IMR-90 (cell line): ENCODE data around the gene C17orf50. TPM values are rescaled to one million over a fixed set of nuclear protein-coding genes. Genes with fewer than 3 reads are reported as not detected.

Experiments used
- ATAC-seq: fragments of 200-7000 bp; cut with Tn5 transposase; 2 replicates; pipeline ENCODE4 v1.9.1; 2020; ENCODE audit warnings: low read depth, mild to moderate bottlenecking, moderate library complexity
- BruUV-seq: library from RNA; stranded (reverse); fragments of 400-500 nt; replicated peaks from 2 replicates; lab custom pipeline; 2021; lab: Mats Ljungman, UMichigan
- CTCF ChIA-PET: fragments of 300-600 bp; formaldehyde crosslinking; extraction: SDS; loops from one replicate; lab custom pipeline; 2021; ENCODE audit warnings: antibody characterized with exemption; lab: Yijun Ruan, JAX
- POLR2A ChIA-PET: fragments of 300-600 bp; sonication (Branson Sonifier 250); formaldehyde crosslinking; loops from one replicate; lab custom pipeline; 2022; ENCODE audit warnings: antibody characterized with exemption; ENCODE audit not compliant: unreplicated experiment; lab: Charles Lee
- DNase-seq: peaks from one replicate; pipeline ENCODE4 v3.0.0; 2013
- H2AFZ ChIP-seq: replicated peaks from 2 replicates; pipeline ENCODE3; 2013; ENCODE audit warnings: low read length, mild to moderate bottlenecking; ENCODE audit not compliant: poor library complexity
- H2AK5ac ChIP-seq: 2 replicates; pipeline ENCODE4 v1.6.1; 2013; ENCODE audit warnings: low read depth, low read length, inconsistent platforms
- H2AK9ac ChIP-seq: replicated peaks from 2 replicates; pipeline ENCODE3; 2013; ENCODE audit warnings: mild to moderate bottlenecking, low read depth, low read length, moderate library complexity; ENCODE audit not compliant: poor library complexity
- H2BK120ac ChIP-seq: 2 replicates; pipeline ENCODE4 v1.6.1; 2013; ENCODE audit warnings: low read depth, low read length, inconsistent platforms
- H2BK15ac ChIP-seq: 3 replicates; pipeline ENCODE4 v1.6.1; 2013; ENCODE audit warnings: low read depth, low read length, inconsistent platforms
- H2BK20ac ChIP-seq: 2 replicates; pipeline ENCODE4 v1.6.1; 2013; ENCODE audit warnings: low read depth, mild to moderate bottlenecking, inconsistent platforms, low read length, moderate library complexity
- H2BK5ac ChIP-seq: 2 replicates; pipeline ENCODE4 v1.6.1; 2013; ENCODE audit warnings: mild to moderate bottlenecking, low read depth, low read length, inconsistent platforms; ENCODE audit not compliant: poor library complexity, severe bottlenecking
- H3K14ac ChIP-seq: replicated peaks from 2 replicates; pipeline ENCODE4 v1.6.1; 2013; ENCODE audit warnings: low read depth, low read length, inconsistent platforms
- H3K18ac ChIP-seq: 2 replicates; pipeline ENCODE4 v1.6.1; 2013; ENCODE audit warnings: low read depth, low read length, control low read depth
- H3K23ac ChIP-seq: 2 replicates; pipeline ENCODE4 v1.6.1; 2013; ENCODE audit warnings: low read depth, low read length, inconsistent platforms
- H3K27ac ChIP-seq: 2 replicates; pipeline ENCODE4 v1.5.1; 2013; ENCODE audit warnings: mild to moderate bottlenecking, control low read depth, low read length; ENCODE audit not compliant: insufficient read depth
- H3K27me3 ChIP-seq: 2 replicates; pipeline ENCODE4 v1.6.1; 2013; ENCODE audit warnings: low read length; ENCODE audit not compliant: control insufficient read depth, insufficient read depth
- H3K36me3 ChIP-seq: 2 replicates; pipeline ENCODE4 v1.6.1; 2013; ENCODE audit warnings: low read length, mixed read lengths; ENCODE audit not compliant: control insufficient read depth, insufficient read depth
- H3K4ac ChIP-seq: 2 replicates; pipeline ENCODE4 v1.6.1; 2013; ENCODE audit warnings: low read depth, low read length, inconsistent platforms
- H3K4me1 ChIP-seq: 2 replicates; pipeline ENCODE4 v1.6.1; 2013; ENCODE audit warnings: low read length, mixed read lengths; ENCODE audit not compliant: control insufficient read depth, insufficient read depth
- H3K4me2 ChIP-seq: 2 replicates; pipeline ENCODE4 v1.6.1; 2013; ENCODE audit warnings: low read depth, mild to moderate bottlenecking, control low read depth, low read length, moderate library complexity
- H3K4me3 ChIP-seq: 2 replicates; pipeline ENCODE4 v1.5.1; 2013; ENCODE audit warnings: low read depth, mild to moderate bottlenecking, control low read depth, low read length, moderate library complexity; ENCODE audit not compliant: insufficient read depth
- H3K56ac ChIP-seq: 2 replicates; pipeline ENCODE4 v1.6.1; 2013; ENCODE audit warnings: low read length, inconsistent platforms; ENCODE audit not compliant: insufficient read depth; ENCODE audit errors: extremely low read depth
- H3K79me1 ChIP-seq, 2 experiments: 2 replicates each; pipeline ENCODE4 v1.6.1; 2013; ENCODE audit warnings: low read length in 2 of 2, inconsistent platforms in 1 of 2, low read depth in 1 of 2
- H3K9ac ChIP-seq: 2 replicates; pipeline ENCODE4 v1.6.1; 2013; ENCODE audit warnings: low read depth, low read length, control low read depth
- H3K9me1 ChIP-seq: 2 replicates; pipeline ENCODE4 v1.6.1; 2013; ENCODE audit warnings: low read length, inconsistent platforms; ENCODE audit not compliant: insufficient read depth
- H3K9me3 ChIP-seq: 2 replicates; pipeline ENCODE4 v1.6.1; 2013; ENCODE audit warnings: low read length; ENCODE audit not compliant: control insufficient read depth, insufficient read depth
- H4K20me1 ChIP-seq: 2 replicates; pipeline ENCODE4 v1.6.1; 2013; ENCODE audit warnings: low read length, inconsistent platforms; ENCODE audit not compliant: insufficient read depth
- H4K5ac ChIP-seq: 2 replicates; pipeline ENCODE4 v1.6.1; 2013; ENCODE audit warnings: mild to moderate bottlenecking, low read depth, low read length, control low read depth
- H4K8ac ChIP-seq, 2 experiments: 2 replicates each; pipeline ENCODE4 v1.6.1; 2013; ENCODE audit warnings: low read depth in 2 of 2, low read length in 2 of 2, control low read depth in 1 of 2, inconsistent platforms in 1 of 2
- H4K91ac ChIP-seq: 2 replicates; pipeline ENCODE4 v1.6.1; 2013; ENCODE audit warnings: low read depth, low read length, inconsistent platforms; ENCODE audit not compliant: insufficient read depth
- FOS ChIP-seq: fragments of 150-350 bp; IDR thresholded peaks from 2 replicates; pipeline ENCODE4 v1.6.1; 2016; ENCODE audit warnings: low read depth, low read length
- MXI1 ChIP-seq: IDR thresholded peaks from 2 replicates; pipeline ENCODE4 v1.6.1; 2012; ENCODE audit warnings: low read depth, mild to moderate bottlenecking, low read length, moderate library complexity, borderline replicate concordance
- SMC3 ChIP-seq: fragments of 150-350 bp; IDR thresholded peaks from 2 replicates; pipeline ENCODE4 v1.6.1; 2016; ENCODE audit warnings: low read depth, mild to moderate bottlenecking, antibody characterized with exemption, low read length, moderate library complexity
- WGBS, 2 experiments: methylation state at CpG; one replicate each; pipeline versions ENCODE4 v1.1.5 to v1.1.7; 2013; ENCODE audit warnings: missing lambda C conversion rate in 2 of 2; ENCODE audit not compliant: insufficient read length in 1 of 2; ENCODE audit errors: extremely low coverage in 2 of 2; 5-methylcytosine and 5-hydroxymethylcytosine counted together
- dilution Hi-C: fragments of 300-500 bp; cut with HindIII; formaldehyde crosslinking; loops from one replicate; pipeline ENCODE4 v1.14.3; 2018; ENCODE audit warnings: low sequenced_read_pairs; ENCODE audit not compliant: unreplicated experiment
- in situ Hi-C: fragments of 300-500 bp; cut with MboI; formaldehyde crosslinking; loops from 3 replicates; pipeline ENCODE4 v1.14.3; 2019; ENCODE audit warnings: low sequenced_read_pairs, inconsistent platforms, mixed read lengths
- intact Hi-C: fragments of 100-400 bp; cut with micrococcal nuclease; formaldehyde crosslinking; loops from 2 replicates; pipeline ENCODE4 v1.10.0; 2022
- polyA plus RNA-seq, 3 experiments: library from polyadenylated mRNA; depleted of rRNA; stranded (reverse); fragments of >200 nt; gene quantifications; 2 replicates each; pipeline ENCODE4 v1.2.3, GENCODE V29; 2012; ENCODE audit warnings: low replicate concordance in 1 of 3
- total RNA-seq: library from RNA; depleted of rRNA; stranded (reverse); fragments of >200 nt; gene quantifications from 2 replicates; pipeline ENCODE4 v1.2.3, GENCODE V29; 2012

The C17orf50 gene
- total and polyA plus RNA-seq, 2 of the 4 experiments (the other 2 are of a cell fraction) = not detected

DNA sequence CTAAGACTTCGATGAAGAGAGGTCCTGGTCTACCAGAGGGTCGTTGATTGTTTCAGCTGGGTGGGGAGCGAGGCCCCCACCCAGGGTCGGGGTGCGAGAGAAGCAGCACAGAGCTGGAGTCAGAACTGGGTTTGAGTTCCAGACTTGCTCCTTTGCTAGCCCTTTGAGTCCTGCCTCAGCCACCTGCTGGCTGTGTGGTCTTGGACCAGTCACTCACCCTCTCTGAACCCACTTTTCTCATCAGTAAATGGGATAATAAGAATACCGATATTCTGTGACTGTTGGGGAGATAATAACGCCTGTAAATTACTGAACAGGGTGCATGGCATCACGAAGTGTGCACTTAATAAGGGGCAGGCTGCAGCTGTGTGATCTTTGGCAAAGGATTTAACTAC lies 35.2 kb downstream of the C17orf50 start:
- H3K23ac ChIP-seq = no peak overlapping the region
- H3K18ac ChIP-seq = no peak overlapping the region
- no peak overlapping the region; the same call in 1 of the 2 replicates for H4K91ac ChIP-seq
- no peaks in the 10 kb centered on the region for H3K9me1 ChIP-seq
- H4K20me1 ChIP-seq = no peaks in the 10 kb centered on the region
- dilution Hi-C loops = no loop called here
- no peak overlapping the region for H2BK120ac ChIP-seq
- ChIA-PET CTCF (interaction anchor here (0.7 to 1.3 kb wide), 3 partner anchors 9 to 32 kb away, joined by 3 to 6 read pairs (median 3); no protein-coding TSS in a partner anchor), POLR2A (no interaction called here)
- H3K14ac ChIP-seq = peak overlapping the region; percentile 81; the same call in 1 of the 2 replicates
- no peak for DNase-seq
- H4K5ac ChIP-seq = no peak overlapping the region
- H3K79me1 ChIP-seq = no peaks in the 10 kb centered on the region
- no peak overlapping the region for H4K8ac ChIP-seq
- BruUV-seq = no TSS peak
- H3K4ac ChIP-seq = peak overlapping the region; percentile 52; the same call in 1 of the 2 replicates
- no peak overlapping the region for H2BK20ac ChIP-seq
- H3K36me3 ChIP-seq = no peaks in the 10 kb centered on the region
- peak overlapping the region; percentile 94 for H3K4me2 ChIP-seq
- peak overlapping the region; percentile 43 for H3K4me3 ChIP-seq
- H3K27me3 ChIP-seq = peaks cover 65% of the 10 kb centered on the region
- TF ChIP-seq FOS (no peak), SMC3 (no peak), MXI1 (no peak)
- H3K56ac ChIP-seq = no peak overlapping the region
- no peak overlapping the region for H2BK5ac ChIP-seq
- ATAC-seq = no peak
- no peak overlapping the region for H3K27ac ChIP-seq
- no peaks in the 10 kb centered on the region; the same call in 1 of the 2 replicates for H3K4me1 ChIP-seq
- WGBS, 2 experiments = 57% methylated on average over 2 of the region's 8 CpGs; no CpG with 5 or more reads in 1 of the 2 experiments
- in situ Hi-C loops = no loop called here
- no peak overlapping the region for H2AK9ac ChIP-seq
- no peak overlapping the region for H2AK5ac ChIP-seq
- H3K9me3 ChIP-seq = no peaks in the 10 kb centered on the region
- no peak overlapping the region; the same call in 2 of the 3 replicates for H2BK15ac ChIP-seq
- 0 out of 2 replicates have a peak overlapping the region, but pooled peaks have one; percentile 22 for H3K9ac ChIP-seq
- intact Hi-C loops = no loop called here
- peak overlapping the region; percentile 90 for H2AFZ ChIP-seq
